Activated naive CD4-positive, alpha-beta T cell treated with anti-CD3 and anti-CD28 coated beads, Interleukin-2, amount 10 ng/mL, durations not matched to agents 5 hours and 36 hours (primary cell): ENCODE measurements around the gene RCC1. TPM values are rescaled to one million over a fixed set of nuclear protein-coding genes. Genes with fewer than 3 reads are reported as not detected.

Experiments
- total RNA-seq, 2 experiments: library from RNA; stranded (reverse); gene quantifications; one replicate each; pipeline ENCODE4 v1.2.3, GENCODE V29; 2021

RCC1 gene, protein sequence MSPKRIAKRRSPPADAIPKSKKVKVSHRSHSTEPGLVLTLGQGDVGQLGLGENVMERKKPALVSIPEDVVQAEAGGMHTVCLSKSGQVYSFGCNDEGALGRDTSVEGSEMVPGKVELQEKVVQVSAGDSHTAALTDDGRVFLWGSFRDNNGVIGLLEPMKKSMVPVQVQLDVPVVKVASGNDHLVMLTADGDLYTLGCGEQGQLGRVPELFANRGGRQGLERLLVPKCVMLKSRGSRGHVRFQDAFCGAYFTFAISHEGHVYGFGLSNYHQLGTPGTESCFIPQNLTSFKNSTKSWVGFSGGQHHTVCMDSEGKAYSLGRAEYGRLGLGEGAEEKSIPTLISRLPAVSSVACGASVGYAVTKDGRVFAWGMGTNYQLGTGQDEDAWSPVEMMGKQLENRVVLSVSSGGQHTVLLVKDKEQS
- 10 to 100 TPM; 60.6 to 62.1 TPM for total RNA-seq

DNA sequence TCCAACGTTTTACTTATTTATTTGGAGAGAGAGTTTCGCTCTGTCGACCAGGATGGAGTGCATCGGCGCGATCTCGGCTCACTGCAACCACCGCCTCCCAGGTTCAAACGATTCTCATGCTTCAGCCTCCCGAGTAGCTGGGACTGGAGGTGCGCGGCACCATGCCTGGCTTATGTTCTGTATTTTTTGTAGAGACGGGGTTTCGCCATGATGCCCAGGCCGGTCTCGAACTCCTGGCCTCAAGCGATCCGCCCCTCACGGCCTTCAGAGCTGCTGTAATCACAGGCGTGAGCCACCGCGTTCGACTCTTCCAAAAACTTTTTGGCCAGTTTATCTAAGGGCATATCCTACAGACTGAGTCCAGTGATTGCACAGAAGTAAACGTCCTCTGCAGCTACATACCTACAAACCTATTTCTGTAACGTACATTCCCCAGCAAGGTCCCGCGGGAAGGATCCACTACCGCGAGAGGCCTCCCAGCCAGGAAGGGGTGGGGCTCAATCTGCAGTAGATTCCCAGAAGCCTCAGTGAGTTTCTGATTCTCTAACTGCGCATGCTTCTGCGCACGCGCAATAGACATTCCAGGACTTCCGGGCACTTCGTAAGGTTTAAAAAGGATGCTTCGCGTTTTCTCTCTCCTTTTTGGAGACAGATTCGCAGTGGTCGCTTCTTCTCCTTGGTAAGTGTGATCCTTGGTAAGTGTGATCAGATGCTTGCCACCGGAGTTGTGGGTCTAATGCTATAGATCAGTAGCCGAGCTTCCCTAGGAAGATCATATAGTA is at the start of gene RCC1:
Gene RCC1 (plus strand): TSS at position 638 of the 782 bp plus-strand sequence. CDS start 23,824 bp downstream, outside the sequence.

DNA sequence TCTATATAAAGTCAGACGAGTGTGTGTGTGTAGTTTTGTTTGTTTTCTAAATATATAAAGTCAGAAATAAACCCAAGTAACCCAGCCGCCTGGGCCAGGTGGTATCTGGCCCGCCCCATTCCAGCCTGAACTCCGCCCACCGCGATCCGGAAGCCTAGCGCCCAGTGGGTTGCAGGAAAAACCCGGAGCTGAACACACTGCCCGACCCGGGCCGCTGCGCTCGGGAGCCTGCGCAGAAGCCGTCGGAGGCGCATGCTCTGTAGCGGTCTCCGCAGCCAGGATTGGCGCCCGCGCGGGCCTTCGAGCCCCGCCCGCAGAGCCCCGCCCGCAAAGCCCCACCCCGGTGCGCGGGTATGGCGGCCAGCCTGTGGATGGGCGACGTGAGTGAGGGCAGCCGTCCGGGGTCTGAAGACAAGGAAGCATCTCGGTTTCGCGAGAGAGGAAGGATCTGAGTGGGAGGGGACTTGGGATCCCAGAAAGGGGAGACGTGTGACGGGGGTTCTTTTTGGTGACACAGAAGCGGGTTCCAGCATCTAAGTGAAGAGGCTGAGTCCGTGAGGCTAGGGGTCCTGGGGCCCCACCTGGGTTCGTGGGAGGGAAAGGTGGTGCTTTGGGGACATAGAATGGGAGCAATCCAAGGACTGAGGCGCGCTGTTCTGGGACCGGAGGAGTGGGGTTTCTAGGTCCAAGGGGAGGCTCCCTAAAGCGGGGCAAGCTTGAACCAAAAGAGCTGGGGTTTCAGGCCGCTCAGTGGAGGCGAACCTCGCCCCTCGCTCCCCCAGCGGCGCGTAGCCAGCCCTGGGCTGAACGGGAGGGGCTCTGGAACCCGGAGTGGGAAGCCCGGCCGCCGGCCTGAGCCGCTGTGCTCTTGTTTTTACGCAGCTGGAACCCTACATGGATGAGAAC is 47.2 kb downstream of the RCC1 start, which contains the start of gene TRNAU1AP:
Gene TRNAU1AP (plus strand): TSS at position 328 of the 906 bp plus-strand sequence. CDS start 26 bp downstream, at position 354.

Other genes with a start within 250 kb of the RCC1 start
- 10 to 100 TPM; 11.6 to 12.3 TPM for gene SESN2, start 246.5 kb upstream of the RCC1 start, total RNA-seq
- 10 to 100 TPM; 20.3 to 20.4 TPM for gene MED18, start 177.0 kb upstream of the RCC1 start, total RNA-seq
- gene PHACTR4, start 136.3 kb upstream of the RCC1 start, total RNA-seq = 10 to 100 TPM; 23.7 to 24.5 TPM
- gene TRNAU1AP, start 47.0 kb downstream of the RCC1 start, total RNA-seq = 10 to 100 TPM; 54.8 to 56.8 TPM
- not detected for gene RAB42, start 86.2 kb downstream of the RCC1 start, total RNA-seq
- gene TAF12, start 137.0 kb downstream of the RCC1 start, total RNA-seq = 10 to 100 TPM; 30.9 to 31.8 TPM
- gene RNU11, start 142.6 kb downstream of the RCC1 start, total RNA-seq = not detected
- 10 to 100 TPM; 23.0 to 23.6 TPM for gene GMEB1, start 162.7 kb downstream of the RCC1 start, total RNA-seq
- 10 to 100 TPM; 66.7 to 68.9 TPM for gene YTHDF2, start 230.9 kb downstream of the RCC1 start, total RNA-seq